ENCODE measurements around the gene MAP3K19.
A peak's percentile ranks its signal among the peaks of the same experiment; 100 is the strongest.
"Not testable (repeated sequence)": the region's sequence is repeated elsewhere in the genome, so short reads cannot be mapped to it uniquely, and the experiment has no call there.

Gene MAP3K19

GRCh38 chr2:134977104-134977503, 70.1 kb downstream of the MAP3K19 start:
- DNase-seq, result not testable (repeated sequence)

GRCh38 chr2:134976074-134976702, 71.1 kb downstream of the MAP3K19 start:
- DNase-seq, result no peak

- DNase-seq, result no peak
These were observed 71.8 kb downstream of the MAP3K19 start for GRCh38 chr2:134975281-134976009.

- DNase-seq, result no peak
These were observed 73.8 kb downstream of the MAP3K19 start for GRCh38 chr2:134973241-134974138.

GRCh38 chr2:134967166-134967565, 80.1 kb downstream of the MAP3K19 start:
- DNase-seq, result not testable (repeated sequence)

- DNase-seq, result no peak
These were observed 89.8 kb downstream of the MAP3K19 start for GRCh38 chr2:134957477-134957876.

GRCh38 chr2:134955744-134956143, 91.5 kb downstream of the MAP3K19 start:
- DNase-seq, result no peak

GRCh38 chr2:134954065-134954464, 93.2 kb downstream of the MAP3K19 start:
- DNase-seq, result no peak

- DNase-seq, result no peak
These were observed 94.6 kb downstream of the MAP3K19 start for GRCh38 chr2:134952608-134953007.

- DNase-seq, result no peak
These were observed 96.4 kb downstream of the MAP3K19 start for GRCh38 chr2:134950886-134951285.

- DNase-seq, result no peak
These were observed 97.1 kb downstream of the MAP3K19 start for GRCh38 chr2:134949981-134950708.

GRCh38 chr2:134946073-134946472, 101.2 kb downstream of the MAP3K19 start:
- DNase-seq, result no peak

GRCh38 chr2:134944975-134945374, 102.3 kb downstream of the MAP3K19 start:
- DNase-seq, result no peak

- DNase-seq, result peak; percentile 46 to 52
These were observed 103.7 kb downstream of the MAP3K19 start for GRCh38 chr2:134943540-134943939.

GRCh38 chr2:134936691-134937090, 110.6 kb downstream of the MAP3K19 start:
- no peak for DNase-seq

GRCh38 chr2:134934641-134935040, 112.6 kb downstream of the MAP3K19 start:
- DNase-seq, result no peak

GRCh38 chr2:134934150-134934549, 113.1 kb downstream of the MAP3K19 start:
- DNase-seq, result no peak

GRCh38 chr2:134933732-134934131, 113.5 kb downstream of the MAP3K19 start:
- no peak for DNase-seq

- no peak for DNase-seq
These were observed 114.3 kb downstream of the MAP3K19 start for GRCh38 chr2:134932864-134933526.

GRCh38 chr2:134927195-134927594, 120.1 kb downstream of the MAP3K19 start:
- DNase-seq, result no peak

- no peak for DNase-seq
These were observed 120.9 kb downstream of the MAP3K19 start for GRCh38 chr2:134926231-134926931.

GRCh38 chr2:134924912-134925311, 122.3 kb downstream of the MAP3K19 start:
- DNase-seq, result no peak
